ENCODE measurements around the gene SAP130. TPM values are rescaled to one million over a fixed set of nuclear protein-coding genes. Genes with fewer than 3 reads are reported as not detected.

SAP130 gene
- total and polyA plus RNA-seq, 4 donors = 3.3 to 5.3 (median 4.5) TPM

DNA sequence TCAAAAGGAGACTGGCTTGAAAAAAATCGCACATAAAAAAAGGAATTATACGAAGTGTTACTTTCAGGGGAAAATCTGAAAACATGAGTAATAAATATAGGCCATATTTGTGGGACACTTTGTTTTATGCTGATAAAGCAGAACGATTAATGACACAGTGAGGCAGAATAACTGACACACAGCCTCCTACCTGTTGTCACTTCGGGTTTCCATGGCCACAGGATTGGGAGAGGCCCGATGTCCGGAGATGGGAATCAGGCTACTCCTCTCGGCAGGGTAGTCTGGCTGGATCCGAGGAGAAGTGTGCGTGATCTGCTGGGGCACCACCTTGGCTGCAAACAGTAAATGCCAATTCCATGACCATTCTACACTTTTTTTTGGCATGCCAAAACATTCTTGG, 31.7 kb downstream of the SAP130 start:
- H3K9ac ChIP-seq (ENCODE audit: low read depth in 1 of 2, low read length in 2 of 2) = no peak overlapping the region
- 95% methylated on average over 9 of the region's 9 CpGs for WGBS
- H3K9me3 ChIP-seq (ENCODE audit: control insufficient read depth in 4 of 4, low read length in 3 of 4) = no peaks in the 10 kb centered on the region
- no peaks in the 10 kb centered on the region for H3K27me3 ChIP-seq (ENCODE audit: control insufficient read depth in 4 of 4, insufficient read depth in 4 of 4, low read length in 3 of 4)
- TF ChIP-seq, protein P1, sequence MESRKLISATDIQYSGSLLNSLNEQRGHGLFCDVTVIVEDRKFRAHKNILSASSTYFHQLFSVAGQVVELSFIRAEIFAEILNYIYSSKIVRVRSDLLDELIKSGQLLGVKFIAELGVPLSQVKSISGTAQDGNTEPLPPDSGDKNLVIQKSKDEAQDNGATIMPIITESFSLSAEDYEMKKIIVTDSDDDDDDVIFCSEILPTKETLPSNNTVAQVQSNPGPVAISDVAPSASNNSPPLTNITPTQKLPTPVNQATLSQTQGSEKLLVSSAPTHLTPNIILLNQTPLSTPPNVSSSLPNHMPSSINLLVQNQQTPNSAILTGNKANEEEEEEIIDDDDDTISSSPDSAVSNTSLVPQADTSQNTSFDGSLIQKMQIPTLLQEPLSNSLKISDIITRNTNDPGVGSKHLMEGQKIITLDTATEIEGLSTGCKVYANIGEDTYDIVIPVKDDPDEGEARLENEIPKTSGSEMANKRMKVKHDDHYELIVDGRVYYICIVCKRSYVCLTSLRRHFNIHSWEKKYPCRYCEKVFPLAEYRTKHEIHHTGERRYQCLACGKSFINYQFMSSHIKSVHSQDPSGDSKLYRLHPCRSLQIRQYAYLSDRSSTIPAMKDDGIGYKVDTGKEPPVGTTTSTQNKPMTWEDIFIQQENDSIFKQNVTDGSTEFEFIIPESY (IDR thresholded peaks at IDR 0.05) = no peak
- TF ChIP-seq MAX (IDR thresholded peaks at IDR 0.05) (no peak), SP1 (IDR thresholded peaks at IDR 0.05) (no peak), JUND (IDR thresholded peaks at IDR 0.05) (no peak), EGR1 (IDR thresholded peaks at IDR 0.05; ENCODE audit: low read depth in 2 of 2) (no peak), CTCF (IDR thresholded peaks at IDR 0.05; ENCODE audit: low read depth, low read length, missing input control) (no peak), RXRA (IDR thresholded peaks at IDR 0.05) (no peak), FOXA1 (IDR thresholded peaks at IDR 0.05) (no peak), RAD21 (IDR thresholded peaks at IDR 0.05) (no peak), YY1 (IDR thresholded peaks at IDR 0.05) (no peak), REST (IDR thresholded peaks at IDR 0.05) (no peak), HNF4G (IDR thresholded peaks at IDR 0.05) (no peak)
- H3K27ac ChIP-seq (ENCODE audit: low read depth in 1 of 2, low read length in 2 of 2) = no peak overlapping the region
- H3K4me3 ChIP-seq (ENCODE audit: low read depth in 1 of 3, low read length in 3 of 3) = no peak overlapping the region
- no peak for DNase-seq (ENCODE audit: low spot score)
- peaks cover 12 to 68% (median 58%) of the 10 kb centered on the region in 4 donors for H3K36me3 ChIP-seq (ENCODE audit: control insufficient read depth in 4 of 4, insufficient read depth in 3 of 4, low read depth in 1 of 4, low read length in 3 of 4)
- no peaks in the 10 kb centered on the region for H3K4me1 ChIP-seq (ENCODE audit: control insufficient read depth in 4 of 4, insufficient read depth in 4 of 4, low read length in 3 of 4)

GRCh38 chr2:127995725-127996124, 32.1 kb downstream of the SAP130 start:
- DNase-seq (ENCODE audit: low spot score) = no peak
- no peak overlapping the region for H3K9ac ChIP-seq (ENCODE audit: low read depth in 1 of 2, low read length in 2 of 2)
- no peaks in the 10 kb centered on the region for H3K27me3 ChIP-seq (ENCODE audit: control insufficient read depth in 4 of 4, insufficient read depth in 4 of 4, low read length in 3 of 4)
- no peaks in the 10 kb centered on the region for H3K4me1 ChIP-seq (ENCODE audit: control insufficient read depth in 4 of 4, insufficient read depth in 4 of 4, low read length in 3 of 4)
- WGBS = 97% methylated on average over 7 of the region's 7 CpGs
- peaks cover 12 to 64% (median 54%) of the 10 kb centered on the region in 4 donors for H3K36me3 ChIP-seq (ENCODE audit: control insufficient read depth in 4 of 4, insufficient read depth in 3 of 4, low read depth in 1 of 4, low read length in 3 of 4)
- no peak overlapping the region for H3K27ac ChIP-seq (ENCODE audit: low read depth in 1 of 2, low read length in 2 of 2)
- H3K9me3 ChIP-seq (ENCODE audit: control insufficient read depth in 4 of 4, low read length in 3 of 4) = no peaks in the 10 kb centered on the region
- no peak overlapping the region for H3K4me3 ChIP-seq (ENCODE audit: low read depth in 1 of 3, low read length in 3 of 3)
- TF ChIP-seq EGR1 (IDR thresholded peaks at IDR 0.05; ENCODE audit: low read depth in 2 of 2) (no peak), RXRA (IDR thresholded peaks at IDR 0.05) (no peak), YY1 (IDR thresholded peaks at IDR 0.05) (no peak), SP1 (IDR thresholded peaks at IDR 0.05) (no peak), TAF1 (conservative IDR thresholded peaks at IDR 0.05) (no peak), ATF3 (IDR thresholded peaks at IDR 0.05) (no peak), HNF4G (IDR thresholded peaks at IDR 0.05) (no peak), FOXA2 (IDR thresholded peaks at IDR 0.05) (no peak), JUND (IDR thresholded peaks at IDR 0.05) (no peak), HNF4A (conservative IDR thresholded peaks at IDR 0.05) (no peak), FOXA1 (IDR thresholded peaks at IDR 0.05) (no peak), NR2F2 (IDR thresholded peaks at IDR 0.05) (no peak), CTCF (IDR thresholded peaks at IDR 0.05; ENCODE audit: low read depth, low read length, missing input control) (no peak), RAD21 (IDR thresholded peaks at IDR 0.05) (no peak), GABPA (IDR thresholded peaks at IDR 0.05 in 1 of 2, conservative IDR thresholded peaks at IDR 0.05 in 1 of 2) (no peak), REST (IDR thresholded peaks at IDR 0.05) (no peak)
